ENCODE measurements around the gene CHRNG.

Gene CHRNG

DNA sequence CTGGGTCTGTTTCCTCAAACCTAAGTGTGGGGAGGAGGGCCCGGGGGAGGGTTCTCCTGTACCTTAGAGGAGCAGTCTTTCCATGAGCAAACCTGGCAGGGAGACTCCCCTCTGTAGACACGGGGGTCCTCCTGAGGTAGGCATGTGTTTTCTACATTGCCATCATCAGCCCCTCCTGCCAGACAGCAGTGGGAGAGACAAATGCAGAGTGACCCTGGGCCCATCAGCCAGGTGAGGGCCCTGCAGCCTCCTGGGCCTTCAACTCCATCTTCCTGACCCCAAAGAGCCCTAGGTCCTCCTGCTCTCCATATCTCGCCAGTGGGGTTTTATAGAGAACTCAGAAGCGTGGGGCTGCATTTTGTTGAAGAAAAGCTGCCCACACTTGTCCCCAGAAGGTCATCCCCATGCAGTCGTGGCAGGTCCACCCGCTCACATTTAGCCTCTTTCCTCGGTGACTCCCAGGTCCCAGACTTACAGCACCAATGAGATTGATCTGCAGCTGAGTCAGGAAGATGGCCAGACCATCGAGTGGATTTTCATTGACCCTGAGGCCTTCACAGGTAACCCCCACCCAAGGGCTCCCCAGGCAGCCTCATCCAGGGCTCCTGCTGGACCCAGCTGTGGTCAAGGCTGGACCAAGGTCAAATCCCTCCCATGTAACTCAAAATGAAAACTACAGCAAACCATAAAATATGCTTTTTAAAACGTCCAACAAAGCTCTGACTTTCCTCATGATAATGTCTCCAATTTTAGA, 2.6 kb downstream of the CHRNG start:
- ATAC-seq (no peak), DNase-seq (no peak)
- Mint-ChIP-seq H3K4me3 (no peak overlapping the region), H3K4me1 (peaks cover 14% of the 10 kb centered on the region), H3K36me3 (ENCODE audit: low read depth) (peaks cover 13% of the 10 kb centered on the region), H3K9me3 (no peaks in the 10 kb centered on the region), H3K27ac (no peak overlapping the region), H3K27me3 (peaks cover 4% of the 10 kb centered on the region)

DNA sequence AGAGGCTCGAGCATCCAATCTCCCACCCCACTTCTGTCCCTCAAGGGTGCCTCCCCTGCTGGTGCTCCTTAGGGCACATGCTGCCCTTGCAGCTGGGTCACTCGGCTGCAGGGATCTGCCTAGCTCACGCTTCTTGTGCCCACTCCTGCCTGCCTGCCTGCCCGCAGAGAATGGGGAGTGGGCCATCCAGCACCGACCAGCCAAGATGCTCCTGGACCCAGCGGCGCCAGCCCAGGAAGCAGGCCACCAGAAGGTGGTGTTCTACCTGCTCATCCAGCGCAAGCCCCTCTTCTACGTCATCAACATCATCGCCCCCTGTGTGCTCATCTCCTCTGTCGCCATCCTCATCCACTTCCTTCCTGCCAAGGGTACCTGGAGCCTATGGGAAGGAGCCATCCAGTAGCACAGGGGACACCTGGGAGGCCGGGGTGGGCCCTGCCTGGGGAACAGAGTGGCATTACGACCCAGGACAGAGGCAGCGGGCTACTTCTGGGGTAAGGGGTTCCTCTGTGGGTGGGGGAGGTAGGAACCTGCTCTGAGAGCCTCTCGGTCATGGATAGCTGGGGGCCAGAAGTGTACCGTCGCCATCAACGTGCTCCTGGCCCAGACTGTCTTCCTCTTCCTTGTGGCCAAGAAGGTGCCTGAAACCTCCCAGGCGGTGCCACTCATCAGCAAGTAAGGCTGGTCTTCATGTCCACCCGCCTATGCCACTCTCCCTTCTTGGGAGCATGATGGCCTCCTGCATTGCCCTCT, 3.4 kb downstream of the CHRNG start:
- no peaks in the 10 kb centered on the region for H3K9me3 Mint-ChIP-seq
- no peak overlapping the region for H3K4me3 Mint-ChIP-seq
- peaks cover 21% of the 10 kb centered on the region for H3K4me1 Mint-ChIP-seq

DNA sequence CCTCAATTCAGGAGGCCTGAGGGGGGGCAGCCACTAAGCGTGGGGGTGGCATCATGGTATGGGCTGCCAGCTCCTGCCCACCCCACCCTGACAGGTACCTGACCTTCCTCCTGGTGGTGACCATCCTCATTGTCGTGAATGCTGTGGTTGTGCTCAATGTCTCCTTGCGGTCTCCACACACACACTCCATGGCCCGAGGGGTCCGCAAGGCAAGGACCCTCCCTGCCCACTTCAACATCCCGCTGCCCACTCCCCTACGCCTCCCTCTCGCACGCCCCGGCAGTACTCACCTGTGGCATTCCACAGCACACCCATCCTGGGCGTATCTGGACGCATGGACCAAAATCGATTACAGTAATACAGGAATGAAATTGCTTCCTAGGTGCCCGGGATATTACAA, 4.0 kb downstream of the CHRNG start:
- no peak overlapping the region for H3K4me3 Mint-ChIP-seq
- peaks cover 22% of the 10 kb centered on the region for H3K4me1 Mint-ChIP-seq
- peaks cover 2% of the 10 kb centered on the region for H3K9me3 Mint-ChIP-seq
- ATAC-seq (no peak), DNase-seq (no peak)
- peaks cover 27% of the 10 kb centered on the region for H3K36me3 Mint-ChIP-seq (ENCODE audit: low read depth)
- peaks cover 1% of the 10 kb centered on the region for H3K27me3 Mint-ChIP-seq
- no peak overlapping the region for H3K27ac Mint-ChIP-seq

More for the DNA sequence above, 3.4 kb downstream of the CHRNG start:
- H3K27ac Mint-ChIP-seq: no peak overlapping the region
- peaks cover 21% of the 10 kb centered on the region for H3K36me3 Mint-ChIP-seq (ENCODE audit: low read depth)
- peaks cover 4% of the 10 kb centered on the region for H3K27me3 Mint-ChIP-seq
- DNase-seq: no peak
- no peak for ATAC-seq

DNA sequence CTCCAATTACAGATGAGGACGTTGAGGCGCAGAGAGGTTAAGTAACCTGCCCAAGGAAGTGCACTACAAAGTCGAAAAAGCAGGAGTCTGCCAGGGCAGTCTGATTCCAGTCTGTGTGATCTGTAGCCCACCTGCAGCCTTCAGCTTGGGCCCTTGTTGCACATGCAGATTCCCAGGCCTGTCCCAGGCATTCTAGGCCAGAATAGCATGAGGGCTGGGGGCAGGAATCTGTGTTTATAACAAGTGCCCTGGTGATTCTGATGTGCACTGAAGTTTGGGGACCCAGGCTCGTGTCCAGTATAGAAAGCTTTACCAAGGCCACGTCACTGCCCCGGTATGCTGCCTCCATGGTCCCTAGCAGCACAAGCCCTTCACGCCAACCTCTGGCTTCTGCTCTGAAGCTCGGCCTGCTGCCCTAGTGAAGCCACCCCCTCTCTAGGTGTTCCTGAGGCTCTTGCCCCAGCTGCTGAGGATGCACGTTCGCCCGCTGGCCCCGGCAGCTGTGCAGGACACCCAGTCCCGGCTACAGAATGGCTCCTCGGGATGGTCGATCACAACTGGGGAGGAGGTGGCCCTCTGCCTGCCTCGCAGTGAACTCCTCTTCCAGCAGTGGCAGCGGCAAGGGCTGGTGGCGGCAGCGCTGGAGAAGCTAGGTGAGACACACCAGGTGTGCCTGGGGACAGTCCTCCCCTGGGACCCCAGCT, 4.6 kb downstream of the CHRNG start:
- Mint-ChIP-seq H3K27me3 (no peaks in the 10 kb centered on the region), H3K4me3 (no peak overlapping the region), H3K36me3 (ENCODE audit: low read depth) (peaks cover 33% of the 10 kb centered on the region), H3K27ac (no peak overlapping the region), H3K9me3 (peaks cover 4% of the 10 kb centered on the region), H3K4me1 (peaks cover 25% of the 10 kb centered on the region)
- DNase-seq (no peak), ATAC-seq (no peak)

DNA sequence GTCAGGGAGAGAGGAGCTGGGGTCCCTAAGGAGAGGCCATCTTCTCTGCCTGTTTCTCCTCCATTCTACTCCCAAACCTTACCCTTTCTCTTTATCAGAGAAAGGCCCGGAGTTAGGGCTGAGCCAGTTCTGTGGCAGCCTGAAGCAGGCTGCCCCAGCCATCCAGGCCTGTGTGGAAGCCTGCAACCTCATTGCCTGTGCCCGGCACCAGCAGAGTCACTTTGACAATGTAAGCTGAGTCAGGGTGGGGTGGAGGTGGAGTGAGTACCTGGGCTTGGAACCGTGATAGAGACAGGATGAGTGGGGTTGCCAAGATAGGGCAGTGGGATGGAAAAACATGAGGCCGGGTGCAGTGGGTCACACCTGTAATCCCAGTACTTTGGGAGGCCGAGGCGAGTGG, 5.2 kb downstream of the CHRNG start:
- no peak for DNase-seq

DNA sequence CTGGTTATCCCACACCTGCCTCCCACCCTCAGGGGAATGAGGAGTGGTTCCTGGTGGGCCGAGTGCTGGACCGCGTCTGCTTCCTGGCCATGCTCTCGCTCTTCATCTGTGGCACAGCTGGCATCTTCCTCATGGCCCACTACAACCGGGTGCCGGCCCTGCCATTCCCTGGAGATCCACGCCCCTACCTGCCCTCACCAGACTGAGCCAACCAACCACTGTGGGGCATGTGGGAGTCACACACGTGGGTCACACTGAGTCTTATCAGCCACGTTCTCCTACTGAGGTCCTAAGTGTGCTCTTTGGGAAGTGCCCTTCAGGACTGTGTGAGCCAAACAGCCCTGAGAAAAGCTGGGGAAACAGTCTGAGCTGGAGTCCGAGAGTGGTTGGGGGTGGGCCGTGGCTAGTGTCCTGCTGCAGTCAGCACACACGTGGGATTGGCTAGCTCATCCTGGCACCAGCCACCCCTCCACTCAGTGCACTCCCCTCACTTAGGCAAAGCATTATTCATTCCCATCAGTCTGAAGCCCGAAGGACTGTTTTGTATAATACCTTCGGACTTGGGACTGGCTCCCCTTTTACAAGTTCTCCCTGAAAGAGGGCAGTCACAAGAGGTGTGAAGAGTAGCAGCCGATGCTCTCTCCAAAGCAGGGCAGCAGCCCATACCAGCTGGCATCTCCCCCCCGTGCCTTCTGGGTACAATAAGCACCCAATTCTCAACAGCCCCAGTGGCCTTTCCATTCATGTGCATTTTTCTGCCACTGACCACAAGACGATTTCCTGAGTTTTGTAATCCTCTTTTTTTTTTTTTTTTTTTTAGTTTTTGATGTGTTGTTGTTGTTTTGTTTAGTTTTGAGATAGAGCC, 6.3 kb downstream of the CHRNG start:
- H3K27ac Mint-ChIP-seq: no peak overlapping the region
- no peaks in the 10 kb centered on the region for H3K27me3 Mint-ChIP-seq
- DNase-seq (no peak), ATAC-seq (no peak)
- H3K4me1 Mint-ChIP-seq: peaks cover 32% of the 10 kb centered on the region
- H3K9me3 Mint-ChIP-seq: peaks cover 4% of the 10 kb centered on the region
- peaks cover 40% of the 10 kb centered on the region for H3K36me3 Mint-ChIP-seq (ENCODE audit: low read depth)
- no peak overlapping the region for H3K4me3 Mint-ChIP-seq

More for the DNA sequence above, 5.2 kb downstream of the CHRNG start:
- Mint-ChIP-seq H3K4me1 (peaks cover 31% of the 10 kb centered on the region), H3K9me3 (peaks cover 4% of the 10 kb centered on the region), H3K4me3 (no peak overlapping the region), H3K27ac (no peak overlapping the region), H3K27me3 (no peaks in the 10 kb centered on the region), H3K36me3 (ENCODE audit: low read depth) (peaks cover 36% of the 10 kb centered on the region)
- no peak for ATAC-seq

DNA sequence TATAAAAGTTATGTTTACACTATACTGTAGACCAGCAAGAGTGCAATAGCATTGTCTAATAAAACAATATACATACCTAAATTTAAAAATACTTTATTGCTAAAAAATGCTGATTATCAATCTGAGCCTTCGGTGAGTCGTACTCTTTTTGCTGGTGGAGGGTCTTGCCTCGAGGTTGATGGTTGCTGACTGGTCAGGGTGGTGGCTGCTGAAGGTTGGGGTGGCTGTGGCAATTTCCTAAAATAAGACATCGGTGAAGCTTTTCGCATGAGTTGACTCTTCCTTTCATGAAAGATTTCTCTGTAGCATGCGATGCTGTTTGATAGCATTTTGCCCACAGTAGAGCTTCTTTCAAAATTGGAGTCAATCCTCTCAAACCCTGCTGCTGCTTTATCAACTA, 8.5 kb downstream of the CHRNG start:
- Mint-ChIP-seq H3K9me3 (peaks cover 4% of the 10 kb centered on the region), H3K27ac (no peak overlapping the region), H3K27me3 (no peaks in the 10 kb centered on the region), H3K36me3 (ENCODE audit: low read depth) (peaks cover 40% of the 10 kb centered on the region), H3K4me3 (no peak overlapping the region), H3K4me1 (peaks cover 46% of the 10 kb centered on the region)
- DNase-seq (no peak), ATAC-seq (no peak)

DNA sequence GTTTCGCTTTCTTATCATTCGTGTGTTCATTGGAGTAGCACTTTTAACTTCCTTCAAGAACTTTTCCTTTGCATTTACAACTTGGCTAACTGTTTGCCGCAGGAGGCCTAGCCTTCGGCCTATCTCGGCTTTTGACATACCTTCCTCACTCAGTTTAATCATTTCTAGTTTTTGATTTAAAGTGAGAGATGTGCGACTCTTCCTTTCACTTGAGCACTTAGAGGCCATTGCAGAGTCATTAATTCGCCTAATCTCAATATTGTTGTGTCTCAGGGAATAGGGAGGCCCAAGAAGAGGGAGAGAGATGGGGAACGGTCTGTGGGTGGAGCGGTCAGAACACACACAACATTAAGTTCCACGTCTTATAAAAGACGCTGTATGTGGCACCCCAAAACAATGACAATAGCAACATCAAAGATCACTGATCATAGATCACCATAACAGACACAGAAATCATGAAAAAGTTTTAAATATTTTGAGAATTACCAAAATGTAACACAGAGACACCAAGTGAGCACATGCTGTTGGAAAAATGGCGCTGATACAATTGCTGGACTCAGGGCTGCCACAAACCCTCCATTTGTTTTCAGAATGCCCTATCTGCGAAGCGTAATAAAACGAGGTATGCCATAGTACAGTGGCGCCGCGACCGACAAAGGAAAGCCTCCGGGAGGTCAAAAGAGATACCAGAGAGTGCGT, 10.3 kb downstream of the CHRNG start:
- H3K27me3 Mint-ChIP-seq: no peaks in the 10 kb centered on the region
- peaks cover 4% of the 10 kb centered on the region for H3K9me3 Mint-ChIP-seq
- DNase-seq: no peak
- peaks cover 39% of the 10 kb centered on the region for H3K36me3 Mint-ChIP-seq (ENCODE audit: low read depth)
- H3K27ac Mint-ChIP-seq: peak overlapping the region; percentile 98
- ATAC-seq: no peak
- peak overlapping the region; percentile 98 for H3K4me3 Mint-ChIP-seq
- H3K4me1 Mint-ChIP-seq: peaks cover 63% of the 10 kb centered on the region

DNA sequence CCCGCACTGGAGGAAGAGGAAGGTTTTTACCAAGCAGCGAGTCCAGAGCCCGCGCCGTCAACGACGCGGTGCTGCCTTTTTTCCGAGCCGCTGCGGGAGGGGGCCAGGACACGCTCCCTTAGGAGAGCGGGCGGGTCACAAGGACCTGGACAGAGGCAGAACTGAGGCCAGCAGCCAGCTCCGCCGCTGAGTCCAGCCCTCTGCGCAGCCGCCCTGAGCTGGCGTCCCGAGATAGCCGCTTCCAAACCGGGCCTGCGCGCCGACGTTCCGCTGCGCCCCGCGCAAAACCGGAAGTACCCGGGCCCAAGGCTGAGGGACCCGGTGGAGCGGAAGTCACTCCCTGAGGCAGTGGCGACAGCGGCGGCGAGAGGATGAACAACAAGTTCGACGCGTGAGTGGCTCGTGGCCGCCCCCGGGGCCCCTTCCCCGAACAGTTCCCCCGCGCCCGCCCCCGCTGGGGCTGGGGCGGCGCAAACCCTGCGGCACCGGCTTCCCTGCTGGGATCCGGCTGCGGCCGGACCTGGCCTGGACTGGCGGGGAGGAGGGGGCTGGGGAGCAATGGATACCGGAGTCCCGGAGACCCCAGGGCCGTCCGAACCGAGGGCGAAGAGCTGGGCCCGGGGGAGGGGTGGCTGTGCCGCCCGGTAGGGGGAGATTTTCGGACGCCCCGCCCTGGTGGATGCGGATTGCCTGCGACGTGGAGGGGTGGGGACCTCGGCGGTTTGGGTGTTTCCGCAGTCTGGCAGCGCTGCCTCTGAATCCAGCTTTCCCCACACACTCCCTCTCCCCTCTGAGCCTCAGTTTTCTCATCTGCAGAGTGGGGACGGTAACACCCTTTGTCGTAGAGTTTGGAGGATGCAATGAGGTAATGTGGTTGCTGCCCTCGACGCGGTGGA, 11.1 kb downstream of the CHRNG start, which contains the start of the genes EIF4E2 and TIGD1:
Gene EIF4E2 (plus strand): TSS at position 336 of the 896 bp plus-strand sequence. CDS start 36 bp downstream, at position 372.
Gene TIGD1 (minus strand): TSS at position 204 of the 896 bp plus-strand sequence. CDS start 675 bp downstream, outside the sequence.
- H3K36me3 Mint-ChIP-seq (ENCODE audit: low read depth): peaks cover 39% of the 10 kb centered on the region
- peak within 1 kb of the TSS; percentile 98 for H3K27ac Mint-ChIP-seq
- peak within 1 kb of the TSS; percentile 98 for H3K4me3 Mint-ChIP-seq
- peaks cover 4% of the 10 kb centered on the region for H3K9me3 Mint-ChIP-seq
- ATAC-seq: peak; percentile 97
- H3K4me1 Mint-ChIP-seq: peaks cover 67% of the 10 kb centered on the region
- no peaks in the 10 kb centered on the region for H3K27me3 Mint-ChIP-seq
- peak; percentile 93 for DNase-seq

DNA sequence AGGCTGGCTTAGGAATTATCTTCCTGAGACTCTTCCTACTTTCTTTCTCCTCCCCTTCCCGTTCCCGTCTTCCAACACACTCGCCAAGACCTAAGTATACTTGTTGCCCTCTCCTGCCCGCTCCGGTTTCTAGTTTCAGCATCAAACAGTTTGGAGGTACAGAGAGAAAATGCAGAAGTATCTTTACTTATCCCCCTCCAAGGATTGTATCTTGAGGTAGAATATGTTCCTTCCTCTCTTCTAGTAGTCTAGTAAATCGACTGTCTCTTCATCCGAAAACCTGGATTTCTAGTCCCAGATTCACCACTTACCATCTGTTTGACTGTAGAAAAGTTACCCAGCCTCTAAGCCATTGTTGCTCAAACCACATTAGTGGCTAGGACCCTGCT, 11.8 kb downstream of the CHRNG start:
- Mint-ChIP-seq H3K27ac (peak overlapping the region; percentile 98), H3K4me1 (peaks cover 67% of the 10 kb centered on the region), H3K27me3 (no peaks in the 10 kb centered on the region), H3K36me3 (ENCODE audit: low read depth) (peaks cover 37% of the 10 kb centered on the region), H3K4me3 (peak overlapping the region; percentile 98), H3K9me3 (peaks cover 4% of the 10 kb centered on the region)
- ATAC-seq (no peak), DNase-seq (no peak)

DNA sequence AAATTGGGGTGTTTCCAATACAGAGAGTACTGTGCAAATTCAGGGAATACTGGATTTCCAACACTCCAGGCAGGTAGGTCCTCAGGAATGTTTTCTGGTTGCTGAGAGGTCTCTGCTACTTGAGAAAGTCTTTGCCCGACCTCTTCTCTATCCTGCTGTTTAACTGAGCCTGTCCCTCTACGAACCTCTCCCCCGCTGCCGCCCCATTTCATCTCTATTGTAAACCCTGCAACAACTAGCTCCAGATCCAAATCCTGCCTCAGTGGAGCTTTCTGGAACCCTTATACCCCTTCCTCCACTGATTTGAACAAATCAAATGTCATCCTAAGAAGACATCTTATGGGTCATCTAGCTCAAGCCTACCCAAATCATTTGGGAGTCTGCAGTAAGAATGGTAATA, 12.3 kb downstream of the CHRNG start:
- ATAC-seq (no peak), DNase-seq (no peak)
- Mint-ChIP-seq H3K27ac (peak overlapping the region; percentile 98), H3K4me3 (peak overlapping the region; percentile 98), H3K4me1 (peaks cover 64% of the 10 kb centered on the region), H3K9me3 (peaks cover 4% of the 10 kb centered on the region), H3K36me3 (ENCODE audit: low read depth) (peaks cover 36% of the 10 kb centered on the region), H3K27me3 (no peaks in the 10 kb centered on the region)

DNA sequence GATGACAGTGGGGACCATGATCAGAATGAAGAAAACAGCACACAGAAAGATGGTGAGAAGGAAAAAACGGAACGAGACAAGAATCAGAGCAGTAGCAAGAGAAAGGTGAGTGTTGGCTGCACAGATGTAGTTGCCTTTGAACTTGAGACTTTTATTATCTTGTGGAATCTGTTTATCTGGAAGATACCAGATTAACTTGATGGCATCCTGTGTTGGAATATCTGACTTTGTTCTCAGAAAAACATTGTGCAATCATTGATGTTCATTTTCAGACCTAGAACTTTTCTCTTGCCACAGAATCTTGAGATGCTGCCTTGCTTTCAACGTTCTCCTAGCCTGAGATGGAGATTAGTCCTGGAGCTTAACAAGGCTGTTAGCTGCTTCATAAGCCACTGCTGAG, 16.9 kb downstream of the CHRNG start:
- Mint-ChIP-seq H3K4me1 (peaks cover 33% of the 10 kb centered on the region), H3K36me3 (ENCODE audit: low read depth) (peaks cover 33% of the 10 kb centered on the region), H3K4me3 (no peak overlapping the region), H3K27ac (peak overlapping the region; percentile 14), H3K27me3 (no peaks in the 10 kb centered on the region), H3K9me3 (no peaks in the 10 kb centered on the region)
- ATAC-seq (no peak), DNase-seq (no peak)
